ENCODE data around the gene SFMBT1.

DNA sequence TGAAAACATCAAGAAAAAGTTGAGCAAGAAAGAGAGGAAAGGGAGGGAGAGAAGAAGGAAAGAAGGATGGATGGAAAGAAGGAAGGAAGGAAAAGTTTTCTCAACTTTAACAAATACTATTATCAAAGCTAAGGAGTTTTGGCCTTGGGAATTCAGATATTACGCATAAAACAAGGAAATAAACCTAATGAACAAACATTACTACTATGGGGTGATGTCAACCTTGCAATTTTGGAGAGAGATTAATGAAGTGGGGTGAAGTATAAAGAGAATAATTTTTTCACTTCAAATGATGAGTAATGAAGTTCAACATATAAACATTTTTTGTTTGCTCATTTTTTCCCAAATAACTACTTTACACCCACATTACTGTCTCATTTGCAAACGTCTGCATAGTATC is 55.2 kb downstream of the SFMBT1 start:
- TF ChIP-seq, protein P1, sequence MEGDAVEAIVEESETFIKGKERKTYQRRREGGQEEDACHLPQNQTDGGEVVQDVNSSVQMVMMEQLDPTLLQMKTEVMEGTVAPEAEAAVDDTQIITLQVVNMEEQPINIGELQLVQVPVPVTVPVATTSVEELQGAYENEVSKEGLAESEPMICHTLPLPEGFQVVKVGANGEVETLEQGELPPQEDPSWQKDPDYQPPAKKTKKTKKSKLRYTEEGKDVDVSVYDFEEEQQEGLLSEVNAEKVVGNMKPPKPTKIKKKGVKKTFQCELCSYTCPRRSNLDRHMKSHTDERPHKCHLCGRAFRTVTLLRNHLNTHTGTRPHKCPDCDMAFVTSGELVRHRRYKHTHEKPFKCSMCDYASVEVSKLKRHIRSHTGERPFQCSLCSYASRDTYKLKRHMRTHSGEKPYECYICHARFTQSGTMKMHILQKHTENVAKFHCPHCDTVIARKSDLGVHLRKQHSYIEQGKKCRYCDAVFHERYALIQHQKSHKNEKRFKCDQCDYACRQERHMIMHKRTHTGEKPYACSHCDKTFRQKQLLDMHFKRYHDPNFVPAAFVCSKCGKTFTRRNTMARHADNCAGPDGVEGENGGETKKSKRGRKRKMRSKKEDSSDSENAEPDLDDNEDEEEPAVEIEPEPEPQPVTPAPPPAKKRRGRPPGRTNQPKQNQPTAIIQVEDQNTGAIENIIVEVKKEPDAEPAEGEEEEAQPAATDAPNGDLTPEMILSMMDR (conservative IDR thresholded peaks at IDR 0.05; ENCODE audit: low read depth, low read length): no peak
- TF ChIP-seq EZH2 (IDR thresholded peaks at IDR 0.05; ENCODE audit: borderline replicate concordance, low read depth, low read length, poor library complexity, severe bottlenecking): no peak
